HG03064 (cell line): Measurements from ENCODE around the gene CREB3L2.
"Not testable (repeated sequence)": the region's sequence is repeated elsewhere in the genome, so short reads cannot be mapped to it uniquely, and the experiment has no call there.

Experiments used
- ATAC-seq: cut with Tn5 transposase; IDR thresholded peaks from one replicate; pipeline ENCODE4 v1.9.1; 2021; ENCODE audit warnings: low read depth; ENCODE audit not compliant: unreplicated experiment

CREB3L2 gene

GRCh38 chr7:138014686-138015085 is 12.8 kb upstream of the CREB3L2 start:
- no peak for ATAC-seq

GRCh38 chr7:138014201-138014600 is 12.3 kb upstream of the CREB3L2 start:
- ATAC-seq: not testable (repeated sequence)

GRCh38 chr7:138009350-138009653 is 7.4 kb upstream of the CREB3L2 start:
- ATAC-seq: no peak

DNA sequence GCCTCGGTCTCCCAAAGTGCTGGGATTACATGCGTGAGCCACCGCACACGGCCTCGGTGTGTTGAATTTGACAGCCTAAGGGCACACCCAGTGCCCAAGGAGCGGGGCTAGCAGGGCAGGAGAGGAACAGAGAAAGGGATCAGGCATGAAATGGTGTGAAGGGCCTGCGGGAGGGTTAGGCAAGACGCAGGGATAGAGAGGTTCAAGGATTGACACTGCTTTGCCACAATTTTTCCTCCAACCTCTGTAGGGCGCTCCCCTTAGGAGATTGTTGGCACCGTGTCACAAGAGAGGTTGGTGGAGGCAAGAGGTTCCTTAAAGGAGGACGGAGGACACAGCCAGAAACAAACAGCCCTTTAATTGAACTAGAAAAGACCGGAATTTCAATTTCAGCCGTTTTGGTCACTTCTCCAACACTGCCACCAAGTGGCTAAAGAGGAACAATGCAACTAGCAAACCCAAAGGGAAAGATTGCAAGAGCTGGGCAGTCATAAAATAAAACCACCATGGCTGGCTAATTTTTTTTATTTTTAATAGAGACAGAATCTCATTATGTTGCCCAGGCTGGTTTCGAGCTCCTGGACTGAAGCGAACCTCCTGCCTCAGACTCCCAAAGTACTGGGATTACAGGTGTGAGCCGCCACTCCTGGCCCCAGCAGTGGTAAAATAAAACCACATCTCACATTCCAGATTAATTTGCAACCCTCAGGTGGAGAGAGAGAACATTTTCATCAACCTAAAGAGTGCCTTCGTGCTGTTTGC is 6.9 kb upstream of the CREB3L2 start:
- ATAC-seq: no peak

DNA sequence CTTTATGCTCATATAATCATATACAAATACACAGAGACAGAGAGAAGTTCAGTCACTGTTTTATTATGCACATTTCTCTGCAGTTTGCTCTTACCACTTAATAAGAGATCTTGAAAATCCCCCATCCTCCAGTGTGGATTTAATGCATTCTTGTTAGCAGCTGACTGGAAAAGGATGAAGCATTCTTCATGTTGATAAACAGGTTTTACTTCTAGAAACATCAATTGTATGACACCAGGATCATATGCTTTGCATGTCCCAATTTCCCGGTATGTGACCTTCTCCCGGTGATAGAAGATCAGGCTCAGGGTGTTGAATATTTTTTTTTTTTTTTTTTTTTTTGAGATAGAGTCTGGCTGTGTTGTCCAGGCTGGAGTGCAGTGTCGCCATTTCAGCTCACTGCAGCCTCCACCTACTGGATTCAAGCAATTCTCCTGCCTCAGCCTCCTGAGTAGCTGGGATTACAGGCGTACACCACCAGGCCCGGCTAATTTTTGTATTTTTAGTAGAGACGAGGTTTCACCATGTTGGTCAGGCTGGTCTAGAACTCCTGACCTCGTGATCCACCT is 6.2 kb upstream of the CREB3L2 start:
- ATAC-seq: no peak

- ATAC-seq: no peak
These were observed 4.2 kb upstream of the CREB3L2 start for GRCh38 chr7:138006106-138006505.

GRCh38 chr7:138004936-138005335 is 3.0 kb upstream of the CREB3L2 start:
- ATAC-seq: no peak

DNA sequence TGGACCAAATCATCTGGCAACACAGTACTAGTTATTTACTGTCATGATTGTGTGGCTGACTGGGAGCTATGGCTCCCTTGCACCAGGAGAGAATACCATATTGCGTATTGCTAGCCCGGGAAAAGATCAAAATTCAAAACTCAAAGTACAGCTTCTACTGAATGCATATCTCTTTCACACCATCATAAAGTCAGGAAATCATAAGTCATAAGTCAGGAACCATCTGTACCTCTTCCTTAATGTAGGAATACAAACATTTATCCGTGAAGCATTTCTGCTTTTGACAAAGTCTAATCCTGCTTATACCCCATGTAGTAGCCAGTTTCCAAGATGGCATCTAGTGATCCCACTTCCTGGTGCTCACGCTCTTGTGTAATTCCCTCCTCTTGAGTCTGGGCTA is 2.2 kb upstream of the CREB3L2 start:
- no peak for ATAC-seq

DNA sequence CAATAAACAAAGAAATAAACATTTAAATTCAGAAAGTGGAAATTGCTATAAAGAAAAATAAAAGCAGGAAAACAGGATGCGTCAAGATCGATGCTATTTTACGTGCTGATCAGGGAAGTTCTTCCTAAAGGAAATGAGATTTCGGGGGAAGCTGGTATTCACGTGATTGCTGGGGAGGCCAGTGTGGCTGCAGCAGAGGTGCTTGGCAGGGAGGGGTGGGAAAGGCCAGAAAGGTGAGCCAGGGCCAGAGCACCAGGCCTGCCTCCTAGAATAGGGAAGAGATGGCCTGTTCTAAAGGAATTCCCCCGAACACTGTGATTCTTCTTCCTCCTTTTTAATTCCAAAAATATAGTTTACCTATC is 923 bp upstream of the CREB3L2 start:
- ATAC-seq: no peak

- ATAC-seq: peak; percentile 97
These were observed 376 bp upstream of the CREB3L2 start for GRCh38 chr7:138002096-138002827.

DNA sequence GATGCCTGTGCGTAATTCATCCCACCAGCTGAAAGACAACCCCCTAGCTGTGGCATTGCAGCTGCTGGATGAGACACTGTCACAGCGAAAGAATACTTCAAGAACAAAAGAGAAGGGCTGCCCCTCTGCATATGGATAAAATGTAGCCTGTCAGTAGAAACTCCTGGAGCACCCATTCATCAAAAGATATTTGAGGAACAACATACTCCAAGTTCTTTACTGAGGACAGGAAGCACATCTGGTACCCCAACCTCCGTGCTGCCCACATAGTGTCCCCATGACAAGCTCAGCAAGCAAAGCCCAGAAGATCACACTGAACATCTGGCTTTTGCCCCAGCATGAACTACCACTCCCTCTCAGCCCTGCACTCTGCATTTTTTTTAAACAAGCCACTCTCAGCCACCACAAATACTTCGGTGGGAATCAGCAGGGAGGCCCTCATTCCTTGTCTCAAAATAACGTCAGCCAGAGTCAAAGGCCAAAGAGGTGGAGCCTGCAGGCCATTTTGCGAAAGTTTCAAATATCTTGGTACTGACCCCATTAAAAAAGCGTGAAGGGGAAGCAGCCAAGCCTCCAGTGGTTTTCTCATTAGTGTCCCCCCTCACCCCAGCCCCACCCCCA is 1.7 kb downstream of the CREB3L2 start:
- no peak for ATAC-seq

DNA sequence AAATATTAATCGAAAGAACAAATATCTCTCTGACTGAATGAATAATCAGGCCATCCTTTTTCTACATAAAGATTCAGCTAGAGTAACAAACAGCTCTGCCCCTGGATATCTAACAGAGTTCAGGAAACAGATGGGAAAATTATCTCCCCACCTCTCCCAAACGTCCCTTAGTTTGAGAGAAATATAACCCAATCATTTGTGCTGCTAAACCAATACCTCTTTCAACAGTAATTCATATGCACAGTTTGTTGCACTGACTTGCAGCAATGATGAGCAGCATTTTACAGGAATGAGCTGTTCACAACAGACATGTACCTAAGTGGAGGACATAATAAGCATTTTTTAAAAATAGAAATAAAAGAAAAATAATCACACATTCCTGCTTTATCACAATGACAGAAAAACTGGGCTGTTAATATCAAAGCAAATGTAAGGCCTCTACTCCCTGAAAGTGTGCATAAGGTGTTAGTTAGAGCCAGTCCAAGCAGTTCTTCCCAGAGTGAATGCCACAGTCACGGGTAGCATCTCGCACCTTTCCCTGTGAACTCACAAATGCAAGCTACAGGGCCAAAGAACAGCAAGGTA is 2.3 kb downstream of the CREB3L2 start:
- ATAC-seq: no peak

DNA sequence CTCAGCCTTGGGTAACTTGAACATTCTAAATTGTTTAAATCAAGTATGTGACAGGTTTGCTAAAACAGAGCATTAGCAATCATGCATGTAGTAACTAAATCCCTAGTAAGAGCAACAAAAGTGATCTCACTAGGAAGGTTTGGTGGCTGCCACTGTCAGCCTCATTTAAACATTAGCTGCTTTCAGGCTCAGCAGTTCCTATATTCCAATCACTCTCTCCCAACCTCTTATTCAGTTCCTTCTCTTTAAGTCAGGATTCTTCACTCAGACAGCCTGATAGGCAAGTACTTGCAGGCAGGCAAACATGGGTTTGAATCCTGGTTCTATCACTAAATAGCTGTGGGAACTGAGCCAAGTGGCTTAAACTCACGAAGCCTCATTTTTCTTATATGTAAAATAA is 3.6 kb downstream of the CREB3L2 start:
- ATAC-seq: no peak

DNA sequence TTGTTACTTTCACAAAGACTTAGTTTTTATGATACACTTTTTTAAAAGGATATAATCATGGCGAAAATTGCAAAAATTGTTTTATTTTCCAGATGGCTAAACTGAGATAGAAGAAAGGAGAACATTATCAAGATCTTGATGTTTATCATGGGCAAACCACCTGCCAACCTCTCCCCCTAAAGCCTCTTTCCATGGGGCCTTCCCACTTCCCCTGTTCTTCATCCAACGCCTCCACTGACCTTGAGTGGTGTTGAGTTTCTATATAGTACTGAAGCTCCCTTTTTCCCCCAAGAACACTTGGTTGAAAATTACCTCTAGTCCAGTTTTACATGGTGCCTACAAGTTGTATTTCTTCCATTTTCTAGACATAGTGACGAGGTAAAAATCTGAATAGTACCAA is 5.0 kb downstream of the CREB3L2 start:
- no peak for ATAC-seq

- no peak for ATAC-seq
These were observed 5.5 kb downstream of the CREB3L2 start for GRCh38 chr7:137996386-137996851.

- ATAC-seq: no peak
These were observed 7.7 kb downstream of the CREB3L2 start for GRCh38 chr7:137994216-137994615.

GRCh38 chr7:137993395-137993743 is 8.5 kb downstream of the CREB3L2 start:
- no peak for ATAC-seq

DNA sequence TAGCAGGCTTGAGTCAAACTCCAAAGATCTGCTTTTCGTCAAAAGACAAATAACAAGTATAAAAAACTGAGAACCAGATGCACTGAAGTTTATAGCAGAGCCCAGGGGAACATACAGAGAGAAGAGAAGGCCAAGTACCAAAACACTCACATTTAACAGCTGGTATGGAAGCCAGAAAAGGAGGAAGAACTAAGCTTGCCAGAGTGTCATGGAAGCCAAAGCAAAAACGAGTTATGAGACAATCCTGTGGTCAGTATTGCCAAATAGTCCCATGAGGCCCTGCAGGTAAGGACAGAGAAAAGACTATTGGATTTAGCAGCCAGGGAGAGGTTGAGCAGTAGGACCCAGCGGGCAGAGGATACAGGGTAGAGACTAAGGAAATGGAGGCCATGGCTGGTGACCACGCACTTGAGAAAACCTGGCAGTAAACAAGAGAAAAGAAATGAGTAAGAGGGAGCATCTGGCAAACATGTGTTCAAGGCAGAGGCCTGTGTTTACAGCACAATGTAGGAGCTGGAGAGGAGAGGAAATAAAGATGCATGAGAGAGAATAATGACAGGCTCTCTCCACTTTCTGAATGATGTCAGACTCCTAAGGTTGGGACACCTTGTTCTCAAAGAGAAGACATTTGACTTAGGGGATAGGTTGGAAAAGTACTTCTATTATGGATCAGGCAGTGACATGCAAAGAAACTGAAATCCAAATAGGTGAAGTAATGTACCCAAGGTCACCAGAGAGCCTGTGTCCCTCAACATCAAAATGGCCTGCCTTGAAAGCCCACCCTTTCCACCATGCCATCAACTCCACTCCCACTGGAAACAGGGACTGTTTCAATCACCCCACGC is 9.1 kb downstream of the CREB3L2 start:
- ATAC-seq: peak; percentile 44

DNA sequence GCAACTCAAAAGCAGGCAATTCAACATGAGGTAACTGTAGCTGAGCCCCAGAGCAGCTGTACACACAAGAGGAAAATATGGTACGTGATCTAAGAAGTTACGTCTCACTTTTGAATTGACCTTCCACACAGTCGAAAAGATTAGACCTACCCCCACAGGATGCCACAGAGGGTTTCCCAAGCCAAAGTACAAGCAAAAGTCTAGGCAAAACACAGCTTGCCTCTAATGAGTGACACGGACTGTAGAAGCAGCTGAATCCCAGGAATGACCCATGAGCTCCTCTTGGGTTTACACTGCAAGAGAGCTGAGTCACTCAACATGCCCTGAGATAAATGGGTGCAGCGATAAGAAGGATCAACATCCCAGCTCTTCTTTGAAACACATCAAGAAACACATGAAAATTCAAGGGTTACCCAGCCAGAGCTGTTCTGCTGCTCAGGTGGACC is 9.8 kb downstream of the CREB3L2 start:
- no peak for ATAC-seq

DNA sequence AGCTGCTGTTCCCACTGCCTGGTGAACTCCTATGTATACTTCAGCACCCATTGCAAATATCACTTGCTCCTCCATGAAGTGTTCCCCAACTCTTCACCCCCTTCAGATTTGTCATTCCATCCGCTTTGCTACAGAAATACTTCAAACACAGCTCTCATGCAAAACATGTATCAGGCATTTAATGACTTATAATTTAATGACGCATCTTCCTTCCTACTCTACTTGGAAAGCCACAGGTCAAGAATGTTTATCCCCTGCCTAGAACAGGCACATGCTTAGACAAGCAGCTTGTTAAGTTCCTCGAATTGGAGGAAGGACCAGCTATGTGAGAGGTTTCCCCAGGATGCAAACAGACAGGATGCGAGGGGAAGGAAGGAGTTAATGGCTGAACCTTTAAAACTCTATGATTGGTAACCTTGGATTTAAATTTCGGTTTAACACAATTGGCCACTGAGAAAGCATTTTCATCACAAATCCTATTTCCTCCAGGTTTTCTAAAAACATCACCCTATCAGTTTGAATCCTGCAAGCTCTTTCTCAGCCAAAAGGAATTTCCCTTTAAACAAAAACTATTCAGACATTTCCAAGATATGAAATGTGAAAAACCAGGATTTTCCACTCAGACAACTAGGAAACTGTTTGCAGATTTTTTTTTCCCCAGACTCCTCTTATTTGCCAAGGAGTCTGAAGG is 11.5 kb downstream of the CREB3L2 start:
- ATAC-seq: no peak
